Activated CD4-positive, alpha-beta T cell treated with anti-CD3 and anti-CD28 coated beads, Interleukin-2, amount 50 U/mL, for 16 hours (primary cell): Measurements from ENCODE around the gene PCDH15.
"Not testable (repeated sequence)": the region's sequence is repeated elsewhere in the genome, so short reads cannot be mapped to it uniquely, and the experiment has no call there.

Source experiments
- DNase-seq: peaks from one replicate; pipeline ENCODE4 v3.0.0-alpha.2; 2020

The PCDH15 gene

GRCh38 chr10:53952698-53953630, 848.1 kb downstream of the PCDH15 start:
- DNase-seq, result no peak

GRCh38 chr10:53939654-53940053, 861.4 kb downstream of the PCDH15 start:
- DNase-seq, result no peak

- no peak for DNase-seq
These were observed 870.4 kb downstream of the PCDH15 start for GRCh38 chr10:53930648-53931047.

- DNase-seq, result not testable (repeated sequence)
These were observed 876.9 kb downstream of the PCDH15 start for GRCh38 chr10:53924051-53924700.

- DNase-seq, result no peak
These were observed 882.3 kb downstream of the PCDH15 start for GRCh38 chr10:53918755-53919154.

- DNase-seq, result no peak
These were observed 891.2 kb downstream of the PCDH15 start for GRCh38 chr10:53909791-53910190.

- no peak for DNase-seq
These were observed 896.4 kb downstream of the PCDH15 start for GRCh38 chr10:53904506-53905241.

GRCh38 chr10:53903756-53904155, 897.3 kb downstream of the PCDH15 start:
- no peak for DNase-seq

GRCh38 chr10:53899463-53900160, 901.4 kb downstream of the PCDH15 start:
- DNase-seq, result no peak

- DNase-seq, result no peak
These were observed 902.5 kb downstream of the PCDH15 start for GRCh38 chr10:53898532-53898931.

- DNase-seq, result no peak
These were observed 906.9 kb downstream of the PCDH15 start for GRCh38 chr10:53894145-53894544.

GRCh38 chr10:53893061-53893460, 908.0 kb downstream of the PCDH15 start:
- no peak for DNase-seq

GRCh38 chr10:53886325-53887300, 914.4 kb downstream of the PCDH15 start:
- DNase-seq, result no peak

- DNase-seq, result no peak
These were observed 936.2 kb downstream of the PCDH15 start for GRCh38 chr10:53864846-53865245.

- no peak for DNase-seq
These were observed 948.4 kb downstream of the PCDH15 start for GRCh38 chr10:53852450-53853175.

- no peak for DNase-seq
These were observed 954.2 kb downstream of the PCDH15 start for GRCh38 chr10:53846809-53847208.

GRCh38 chr10:53843736-53844362, 957.2 kb downstream of the PCDH15 start:
- no peak for DNase-seq

GRCh38 chr10:53841483-53842145, 959.4 kb downstream of the PCDH15 start:
- no peak for DNase-seq

- DNase-seq, result no peak
These were observed 960.4 kb downstream of the PCDH15 start for GRCh38 chr10:53840653-53841052.
